ENCODE measurements around the gene APOB.

APOB gene

GRCh38 chr2:21013043-21013816 lies 30.6 kb downstream of the APOB start:
- no peak overlapping the region for H3K4me3 ChIP-seq (ENCODE audit: low read depth, low read length)
- CTCF ChIA-PET: no interaction called here
- POLR2A ChIA-PET: no interaction called here
- no peak for TF ChIP-seq CTCF (IDR thresholded peaks at IDR 0.05; ENCODE audit: insufficient read depth, low read length, missing control alignments)
- no peak for DNase-seq (ENCODE audit: low read depth, low spot score)

GRCh38 chr2:21012557-21012937 lies 31.3 kb downstream of the APOB start:
- H3K4me3 ChIP-seq (ENCODE audit: low read depth, low read length): no peak overlapping the region
- POLR2A ChIA-PET: no interaction called here
- no peak for DNase-seq (ENCODE audit: low read depth, low spot score)
- TF ChIP-seq CTCF (IDR thresholded peaks at IDR 0.05; ENCODE audit: insufficient read depth, low read length, missing control alignments): no peak
- CTCF ChIA-PET: no interaction called here

GRCh38 chr2:21011876-21012556 lies 31.9 kb downstream of the APOB start:
- CTCF ChIA-PET: no interaction called here
- H3K4me3 ChIP-seq (ENCODE audit: low read depth, low read length): no peak overlapping the region
- POLR2A ChIA-PET: no interaction called here
- no peak for TF ChIP-seq CTCF (IDR thresholded peaks at IDR 0.05; ENCODE audit: insufficient read depth, low read length, missing control alignments)
- DNase-seq (ENCODE audit: low read depth, low spot score): no peak

GRCh38 chr2:21011453-21011852 lies 32.4 kb downstream of the APOB start:
- CTCF ChIA-PET: no interaction called here

GRCh38 chr2:21010813-21011439 lies 32.9 kb downstream of the APOB start:
- ChIA-PET POLR2A (no interaction called here), CTCF (no interaction called here)
- DNase-seq (ENCODE audit: low read depth, low spot score): no peak
- TF ChIP-seq CTCF (IDR thresholded peaks at IDR 0.05; ENCODE audit: insufficient read depth, low read length, missing control alignments): no peak
- H3K4me3 ChIP-seq (ENCODE audit: low read depth, low read length): no peak overlapping the region

More at GRCh38 chr2:21011453-21011852, 32.4 kb downstream of the APOB start:
- POLR2A ChIA-PET: no interaction called here
- no peak overlapping the region for H3K4me3 ChIP-seq (ENCODE audit: low read depth, low read length)
- DNase-seq (ENCODE audit: low read depth, low spot score): no peak
- no peak for TF ChIP-seq CTCF (IDR thresholded peaks at IDR 0.05; ENCODE audit: insufficient read depth, low read length, missing control alignments)

GRCh38 chr2:21009662-21010225 lies 34.1 kb downstream of the APOB start:
- POLR2A ChIA-PET: no interaction called here
- no peak for TF ChIP-seq CTCF (IDR thresholded peaks at IDR 0.05; ENCODE audit: insufficient read depth, low read length, missing control alignments)
- no peak overlapping the region for H3K4me3 ChIP-seq (ENCODE audit: low read depth, low read length)
- CTCF ChIA-PET: no interaction called here
- DNase-seq (ENCODE audit: low read depth, low spot score): no peak
